Mesothelial cell of epicardium (in vitro differentiated cells): ENCODE data around the gene ADGRG2. TPM values are rescaled to one million over a fixed set of nuclear protein-coding genes. Genes with fewer than 3 reads are reported as not detected.
"Not testable (repeated sequence)": the region's sequence is repeated elsewhere in the genome, so short reads cannot be mapped to it uniquely, and the experiment has no call there.

ENCODE experiments used
- DNase-seq, 2 experiments: peaks; one replicate each; pipeline ENCODE4 v3.0.0; 2021; ENCODE audit warnings: low spot score in 2 of 2; ENCODE audit not compliant: unreplicated experiment in 2 of 2
- H3K27ac Mint-ChIP-seq: 2 replicates; pipeline ENCODE4 v1.8.0; 2021; ENCODE audit warnings: mixed read lengths
- H3K27me3 Mint-ChIP-seq: 2 replicates; pipeline ENCODE4 v1.8.0; 2021; ENCODE audit warnings: low read depth, mixed read lengths
- H3K36me3 Mint-ChIP-seq: 2 replicates; pipeline ENCODE4 v1.8.0; 2021; ENCODE audit warnings: mixed read lengths
- H3K4me1 Mint-ChIP-seq: 2 replicates; pipeline ENCODE4 v1.8.0; 2021; ENCODE audit warnings: mixed read lengths
- H3K4me3 Mint-ChIP-seq: 2 replicates; pipeline ENCODE4 v1.8.0; 2021; ENCODE audit warnings: mild to moderate bottlenecking, moderate library complexity, mixed read lengths
- H3K9me3 Mint-ChIP-seq: 2 replicates; pipeline ENCODE4 v1.8.0; 2021; ENCODE audit warnings: mixed read lengths
- total RNA-seq: library from RNA; stranded (reverse); gene quantifications from 3 replicates; pipeline ENCODE4 v1.2.1, GENCODE V29; 2021
- TF ChIP-seq, protein P1 (sequence below): fragments of 200-600 bp; sonication (generic); IDR thresholded peaks from one replicate; pipeline ENCODE4 v1.5.0; 2021; ENCODE audit warnings: antibody characterized with exemption; ENCODE audit not compliant: unreplicated experiment

Gene ADGRG2
- total RNA-seq, 1 donor from 2014 or later = 0.98 TPM

DNA sequence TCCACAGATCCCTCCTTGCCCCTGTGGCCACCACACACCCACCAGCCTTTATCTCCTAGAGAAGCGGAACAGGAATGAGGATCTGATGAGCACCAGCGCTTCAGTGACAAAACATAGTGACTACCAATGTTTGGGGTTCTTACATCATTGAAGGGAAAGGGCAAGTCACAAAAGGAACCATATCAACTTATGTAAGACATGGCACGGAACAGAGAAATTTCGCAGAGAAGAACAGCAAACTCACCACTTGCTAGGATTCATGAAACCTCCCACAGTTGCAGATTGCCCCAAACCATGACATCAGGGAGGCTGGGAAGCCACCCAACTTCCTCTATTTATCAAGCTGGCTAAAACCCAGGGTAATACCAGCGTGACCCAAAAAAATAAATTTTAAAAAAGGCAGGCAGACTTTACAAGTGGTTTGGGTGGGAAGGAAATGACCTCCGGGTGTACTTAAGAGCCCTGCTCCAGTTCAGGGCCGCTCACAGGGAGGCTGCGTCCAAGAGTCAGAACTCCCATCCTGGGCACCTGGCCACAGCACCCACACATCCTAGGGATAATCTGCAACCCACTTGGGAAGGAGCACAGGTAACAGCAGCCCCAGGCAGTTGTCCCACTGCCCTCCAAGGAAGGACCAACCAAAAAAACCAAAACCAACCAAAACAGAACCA, 36.0 kb downstream of the ADGRG2 start:
- no peak for DNase-seq
- Mint-ChIP-seq H3K36me3 (peaks cover 2% of the 10 kb centered on the region), H3K27ac (no peak overlapping the region), H3K4me1 (no peaks in the 10 kb centered on the region), H3K9me3 (peaks cover 68% of the 10 kb centered on the region), H3K27me3 (peaks cover 1% of the 10 kb centered on the region), H3K4me3 (no peak overlapping the region)
- TF ChIP-seq, protein P1, sequence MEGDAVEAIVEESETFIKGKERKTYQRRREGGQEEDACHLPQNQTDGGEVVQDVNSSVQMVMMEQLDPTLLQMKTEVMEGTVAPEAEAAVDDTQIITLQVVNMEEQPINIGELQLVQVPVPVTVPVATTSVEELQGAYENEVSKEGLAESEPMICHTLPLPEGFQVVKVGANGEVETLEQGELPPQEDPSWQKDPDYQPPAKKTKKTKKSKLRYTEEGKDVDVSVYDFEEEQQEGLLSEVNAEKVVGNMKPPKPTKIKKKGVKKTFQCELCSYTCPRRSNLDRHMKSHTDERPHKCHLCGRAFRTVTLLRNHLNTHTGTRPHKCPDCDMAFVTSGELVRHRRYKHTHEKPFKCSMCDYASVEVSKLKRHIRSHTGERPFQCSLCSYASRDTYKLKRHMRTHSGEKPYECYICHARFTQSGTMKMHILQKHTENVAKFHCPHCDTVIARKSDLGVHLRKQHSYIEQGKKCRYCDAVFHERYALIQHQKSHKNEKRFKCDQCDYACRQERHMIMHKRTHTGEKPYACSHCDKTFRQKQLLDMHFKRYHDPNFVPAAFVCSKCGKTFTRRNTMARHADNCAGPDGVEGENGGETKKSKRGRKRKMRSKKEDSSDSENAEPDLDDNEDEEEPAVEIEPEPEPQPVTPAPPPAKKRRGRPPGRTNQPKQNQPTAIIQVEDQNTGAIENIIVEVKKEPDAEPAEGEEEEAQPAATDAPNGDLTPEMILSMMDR = no peak

DNA sequence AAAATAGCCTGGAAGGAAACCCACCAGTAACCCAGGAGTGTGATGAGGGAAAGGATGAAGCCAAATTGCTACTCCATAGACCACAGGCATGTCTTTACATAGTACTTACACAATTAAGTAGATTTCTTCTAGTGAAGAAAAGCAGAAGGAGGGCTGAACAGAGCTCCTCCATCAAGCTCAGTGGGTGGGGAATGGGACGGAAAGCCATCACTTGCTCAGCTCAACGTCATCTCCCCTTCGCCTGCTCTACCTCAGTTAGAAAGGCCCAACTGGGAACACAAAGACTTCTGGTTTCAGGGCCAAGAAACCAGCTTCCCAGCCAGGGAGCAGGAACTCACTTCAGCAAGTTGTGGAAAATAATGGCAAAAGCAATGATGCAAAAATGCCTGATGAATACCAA, 36.6 kb downstream of the ADGRG2 start:
- H3K27me3 Mint-ChIP-seq = peaks cover 1% of the 10 kb centered on the region
- no peak overlapping the region for H3K4me3 Mint-ChIP-seq
- TF ChIP-seq, protein P1 = no peak
- H3K27ac Mint-ChIP-seq = no peak overlapping the region
- peaks cover 69% of the 10 kb centered on the region for H3K9me3 Mint-ChIP-seq
- H3K36me3 Mint-ChIP-seq = peaks cover 2% of the 10 kb centered on the region
- DNase-seq = no peak
- H3K4me1 Mint-ChIP-seq = no peaks in the 10 kb centered on the region

DNA sequence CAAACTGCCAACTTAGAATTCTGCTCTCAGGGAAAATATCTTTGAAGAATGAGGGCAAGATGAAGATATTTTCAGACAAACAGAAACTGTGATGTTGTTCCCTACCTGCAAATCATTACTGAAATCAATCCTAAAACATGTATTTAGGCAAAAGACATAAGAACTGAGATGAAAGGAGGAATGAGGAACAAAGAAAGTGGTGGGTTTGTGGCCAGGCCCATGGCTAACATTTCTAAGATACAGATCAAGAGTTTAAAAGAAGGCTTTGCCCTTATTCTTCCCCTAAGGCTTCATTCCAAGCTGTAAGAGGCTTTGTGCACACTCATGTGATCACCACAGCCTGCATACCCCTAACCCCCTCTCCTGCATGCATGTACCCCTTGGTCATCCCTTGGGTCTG, 46.5 kb downstream of the ADGRG2 start:
- Mint-ChIP-seq H3K27me3 (no peaks in the 10 kb centered on the region), H3K4me3 (no peak overlapping the region), H3K4me1 (no peaks in the 10 kb centered on the region), H3K9me3 (peaks cover 28% of the 10 kb centered on the region), H3K27ac (no peak overlapping the region), H3K36me3 (peaks cover 4% of the 10 kb centered on the region)
- DNase-seq = no peak
- TF ChIP-seq, protein P1 = no peak

DNA sequence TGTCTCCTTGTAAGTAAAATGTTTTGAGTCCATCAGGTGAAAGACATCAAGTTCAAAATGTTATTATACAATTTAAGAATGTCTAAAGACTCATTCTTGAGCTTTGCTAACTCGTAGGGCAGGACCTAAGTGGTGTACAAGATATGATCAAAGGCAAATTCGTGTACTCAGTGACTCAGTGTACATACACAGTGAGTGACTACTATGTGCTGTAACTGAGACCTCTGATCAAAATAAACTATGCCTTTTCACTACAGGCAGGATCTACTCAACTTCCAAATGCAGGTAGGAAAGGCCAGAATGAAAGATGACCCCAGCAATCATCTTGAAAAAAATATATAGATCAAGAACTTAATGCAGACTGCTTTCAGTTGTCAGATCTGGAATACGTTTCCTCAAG, 49.9 kb downstream of the ADGRG2 start:
- Mint-ChIP-seq H3K9me3 (peaks cover 25% of the 10 kb centered on the region), H3K36me3 (peaks cover 4% of the 10 kb centered on the region), H3K4me3 (no peak overlapping the region), H3K27ac (no peak overlapping the region), H3K4me1 (no peaks in the 10 kb centered on the region), H3K27me3 (no peaks in the 10 kb centered on the region)
- DNase-seq = no peak
- TF ChIP-seq, protein P1 = no peak

DNA sequence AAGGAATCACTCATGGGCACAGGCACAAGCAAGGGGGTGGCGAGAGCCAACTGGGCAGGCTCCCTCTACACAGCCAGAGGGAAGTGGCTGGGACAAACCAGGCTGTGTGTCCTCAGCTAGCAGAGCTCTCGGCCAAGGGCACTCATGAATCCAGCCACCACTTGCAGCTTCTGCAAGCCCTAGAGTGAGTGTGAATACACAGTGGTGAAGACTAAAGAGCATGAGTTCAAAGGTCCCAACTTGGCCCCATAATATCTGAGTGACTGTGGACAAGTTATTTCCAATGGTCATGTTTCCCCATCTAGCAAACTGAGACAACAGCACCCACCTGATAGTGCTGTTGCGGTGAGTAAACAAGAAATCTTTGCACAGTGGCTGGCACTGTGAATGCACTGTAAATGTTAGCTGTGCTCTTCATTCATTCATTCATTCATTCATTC, 51.7 kb downstream of the ADGRG2 start:
- H3K4me3 Mint-ChIP-seq = no peak overlapping the region
- TF ChIP-seq, protein P1 = no peak
- H3K36me3 Mint-ChIP-seq = peaks cover 4% of the 10 kb centered on the region
- H3K4me1 Mint-ChIP-seq = no peaks in the 10 kb centered on the region
- no peaks in the 10 kb centered on the region for H3K27me3 Mint-ChIP-seq
- peaks cover 25% of the 10 kb centered on the region for H3K9me3 Mint-ChIP-seq
- DNase-seq = no peak
- no peak overlapping the region for H3K27ac Mint-ChIP-seq

DNA sequence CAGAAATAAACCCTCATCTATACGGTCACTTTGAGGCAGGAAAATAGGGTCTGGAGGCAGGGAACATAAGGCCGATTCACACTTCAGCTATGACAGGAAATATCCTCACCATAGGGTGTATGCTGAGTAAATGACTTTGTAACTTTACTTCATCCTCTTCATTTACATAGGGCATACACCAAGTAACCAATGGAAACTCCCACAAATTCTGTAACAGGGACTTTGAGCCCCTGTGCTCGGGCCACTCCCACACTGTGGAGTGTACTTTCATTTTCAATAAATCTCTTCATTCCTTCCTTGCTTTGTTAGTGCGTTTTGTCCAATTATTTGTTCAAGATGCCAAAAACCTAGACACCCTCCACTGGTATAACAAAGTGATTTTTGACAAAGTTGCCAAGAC, 55.3 kb downstream of the ADGRG2 start:
- H3K27me3 Mint-ChIP-seq, H3K36me3 Mint-ChIP-seq, H3K4me1 Mint-ChIP-seq, H3K4me3 Mint-ChIP-seq, H3K27ac Mint-ChIP-seq, DNase-seq: not testable (repeated sequence)
- H3K9me3 Mint-ChIP-seq = peaks cover 28% of the 10 kb centered on the region
